ENCODE results near the gene ANO10.
"Not testable (repeated sequence)": the region's sequence is repeated elsewhere in the genome, so short reads cannot be mapped to it uniquely, and the experiment has no call there.

The ANO10 gene

DNA sequence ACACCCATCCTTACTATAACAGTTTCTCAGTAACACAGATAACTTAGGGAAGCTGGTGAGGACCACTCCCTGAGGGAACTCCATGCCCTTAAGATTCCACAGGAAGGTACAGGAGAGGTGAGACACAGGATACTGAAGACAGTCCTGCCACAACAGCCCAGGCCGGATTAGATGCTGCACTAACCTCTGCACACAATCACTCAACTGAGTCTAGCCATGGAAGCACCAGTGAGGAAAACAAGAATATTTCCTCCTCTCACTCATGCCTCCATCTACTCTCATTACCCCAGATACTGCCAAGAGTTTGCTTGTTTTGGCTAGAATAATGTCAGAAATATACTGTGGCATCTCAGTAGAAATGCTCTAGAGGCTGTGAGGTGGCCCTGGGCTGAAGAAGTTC is 3.7 kb downstream of the ANO10 start:
- Histone ChIP-seq H3K4me1 (ENCODE audit: insufficient read depth, low read length) (peaks cover 10% of the 10 kb centered on the region), H3K9me3 (ENCODE audit: low read length) (no peaks in the 10 kb centered on the region), H3K27me3 (ENCODE audit: insufficient read depth, low read length) (no peaks in the 10 kb centered on the region), H3K4me3 (ENCODE audit: low read length) (no peak overlapping the region), H2AFZ (ENCODE audit: low read depth, low read length) (no peak overlapping the region), H3K36me3 (ENCODE audit: insufficient read depth, low read length) (no peaks in the 10 kb centered on the region)

DNA sequence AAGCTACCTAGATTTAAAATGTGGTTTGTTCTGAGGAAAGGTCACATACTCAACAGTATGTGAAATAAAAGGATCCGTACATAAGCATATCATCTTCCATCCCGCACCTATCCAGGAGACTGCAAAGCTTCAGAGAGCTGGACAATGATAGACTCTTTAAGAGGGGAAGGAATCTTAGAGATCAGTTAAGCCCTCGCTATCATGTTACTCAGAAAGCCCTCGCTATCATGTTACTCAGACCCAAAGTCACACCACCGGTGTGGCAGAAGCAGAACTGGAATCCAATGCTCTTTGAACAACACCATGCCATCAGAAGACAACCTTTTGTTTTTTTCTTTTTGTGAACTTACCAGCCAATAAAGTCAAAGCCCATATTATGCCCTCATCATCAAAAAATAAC is 5.8 kb downstream of the ANO10 start:
- Histone ChIP-seq H3K27me3 (ENCODE audit: insufficient read depth, low read length) (no peaks in the 10 kb centered on the region), H3K36me3 (ENCODE audit: insufficient read depth, low read length) (no peaks in the 10 kb centered on the region), H2AFZ (ENCODE audit: low read depth, low read length) (no peak overlapping the region), H3K9me3 (ENCODE audit: low read length) (no peaks in the 10 kb centered on the region), H3K4me3 (ENCODE audit: low read length) (no peak overlapping the region), H3K4me1 (ENCODE audit: insufficient read depth, low read length) (peaks cover 7% of the 10 kb centered on the region)

DNA sequence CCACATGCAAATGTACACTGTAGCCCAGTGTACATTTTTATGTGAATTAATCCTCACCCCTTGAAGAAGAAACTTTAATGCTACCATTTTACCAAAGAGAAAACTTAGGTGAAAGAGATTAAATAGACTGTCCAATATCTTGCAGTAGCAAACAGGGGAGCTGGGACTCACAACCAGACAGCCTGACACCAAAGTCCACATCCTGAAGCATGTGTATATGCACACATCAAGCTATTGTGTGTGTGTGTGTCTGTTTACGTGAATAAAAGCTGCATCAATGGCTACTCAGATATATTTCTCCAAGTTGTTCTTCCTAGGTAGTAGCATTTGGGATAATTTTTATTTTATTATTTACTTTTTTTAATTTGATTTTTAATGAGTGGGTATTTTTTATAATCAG is 6.7 kb downstream of the ANO10 start:
- Histone ChIP-seq H3K36me3 (ENCODE audit: insufficient read depth, low read length) (no peaks in the 10 kb centered on the region), H3K9me3 (ENCODE audit: low read length) (no peaks in the 10 kb centered on the region), H3K4me1 (ENCODE audit: insufficient read depth, low read length) (peaks cover 3% of the 10 kb centered on the region), H2AFZ (ENCODE audit: low read depth, low read length) (no peak overlapping the region), H3K27me3 (ENCODE audit: insufficient read depth, low read length) (no peaks in the 10 kb centered on the region), H3K4me3 (ENCODE audit: low read length) (no peak overlapping the region)

DNA sequence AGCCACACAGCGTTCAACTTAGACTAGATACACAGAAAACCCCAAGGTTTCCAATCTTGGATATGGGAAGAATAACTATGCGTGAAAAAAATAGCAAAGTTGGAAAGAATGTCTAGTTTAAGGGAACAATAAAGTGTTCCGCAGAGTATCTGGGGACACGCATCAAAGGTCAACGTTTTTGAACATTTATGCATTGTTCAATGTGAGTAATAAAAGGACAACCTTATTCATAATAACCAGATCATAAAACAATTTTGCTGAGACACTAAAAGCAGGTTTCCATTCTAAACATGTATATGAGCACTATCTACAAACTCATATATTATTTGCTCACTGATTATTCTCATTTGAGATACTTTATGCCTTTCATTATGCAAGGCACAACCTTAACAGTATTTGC is 7.8 kb downstream of the ANO10 start:
- Histone ChIP-seq H3K4me3 (ENCODE audit: low read length) (no peak overlapping the region), H3K36me3 (ENCODE audit: insufficient read depth, low read length) (no peaks in the 10 kb centered on the region), H3K9me3 (ENCODE audit: low read length) (no peaks in the 10 kb centered on the region), H3K4me1 (ENCODE audit: insufficient read depth, low read length) (peaks cover 3% of the 10 kb centered on the region), H3K27me3 (ENCODE audit: insufficient read depth, low read length) (no peaks in the 10 kb centered on the region), H2AFZ (ENCODE audit: low read depth, low read length) (no peak overlapping the region)

DNA sequence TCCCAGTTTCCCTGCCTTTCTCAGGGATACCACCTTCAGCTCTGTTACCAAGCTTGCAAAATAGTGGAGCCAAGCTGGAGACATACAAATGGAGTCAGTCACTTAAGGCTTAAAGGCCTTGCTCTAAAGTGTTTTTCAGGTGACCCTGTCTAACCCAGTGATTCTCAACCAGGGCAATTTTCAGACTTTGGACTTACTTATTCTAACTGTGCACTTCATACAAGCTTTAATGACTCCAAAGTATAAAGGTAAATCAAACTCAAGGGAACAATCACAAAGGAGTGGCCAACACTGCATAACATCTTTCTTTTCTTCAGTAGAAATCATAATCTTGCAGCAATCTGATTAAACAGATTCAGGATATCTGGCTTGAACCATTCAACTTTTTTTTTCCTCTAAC is 9.4 kb downstream of the ANO10 start:
- Histone ChIP-seq H2AFZ (ENCODE audit: low read depth, low read length) (no peak overlapping the region), H3K4me1 (ENCODE audit: insufficient read depth, low read length) (peaks cover 3% of the 10 kb centered on the region), H3K9me3 (ENCODE audit: low read length) (no peaks in the 10 kb centered on the region), H3K36me3 (ENCODE audit: insufficient read depth, low read length) (no peaks in the 10 kb centered on the region), H3K27me3 (ENCODE audit: insufficient read depth, low read length) (no peaks in the 10 kb centered on the region), H3K4me3 (ENCODE audit: low read length) (no peak overlapping the region)

DNA sequence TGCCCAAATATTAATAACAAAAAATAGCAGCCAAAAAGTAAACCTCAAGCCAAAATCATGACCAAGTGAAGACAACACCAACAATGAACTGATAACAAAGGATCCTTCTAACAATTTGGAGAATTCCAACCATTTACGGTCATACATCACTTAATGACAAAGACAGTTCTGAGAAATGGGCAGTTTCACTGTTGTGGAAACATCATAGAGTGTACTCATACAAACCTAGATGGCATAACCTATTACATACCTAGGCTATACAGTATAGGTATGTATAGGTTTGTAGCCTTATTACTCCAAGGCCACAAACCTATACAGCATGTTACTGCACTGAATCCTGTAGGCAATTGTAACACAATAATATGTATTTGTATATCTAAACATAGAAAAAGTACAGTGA is 12.4 kb downstream of the ANO10 start:
- no peak overlapping the region for H2AFZ ChIP-seq (ENCODE audit: low read depth, low read length)
- H3K9me3 ChIP-seq (ENCODE audit: low read length): no peaks in the 10 kb centered on the region

DNA sequence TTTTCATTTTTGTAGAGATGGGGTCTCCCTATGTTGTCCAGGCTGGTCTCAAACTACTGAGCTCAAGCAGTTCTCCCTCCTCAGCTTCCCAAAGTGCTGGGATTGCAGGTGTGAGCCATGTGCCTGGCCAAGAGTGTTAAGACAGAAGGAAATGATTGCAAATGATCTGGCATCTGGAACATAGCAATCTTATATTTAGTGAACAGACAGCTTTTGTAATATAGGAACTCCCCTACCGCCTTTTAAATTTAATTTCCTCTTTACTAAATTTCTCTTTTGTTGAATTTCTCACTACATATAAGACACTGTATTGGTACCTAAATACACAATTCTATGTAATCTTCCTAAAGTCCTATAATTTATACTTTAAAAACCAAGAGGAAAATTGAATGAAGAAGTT is 13.1 kb downstream of the ANO10 start:
- Histone ChIP-seq H3K4me3 (ENCODE audit: low read length) (no peak overlapping the region), H3K36me3 (ENCODE audit: insufficient read depth, low read length) (peaks cover 3% of the 10 kb centered on the region), H3K4me1 (ENCODE audit: insufficient read depth, low read length) (peaks cover 11% of the 10 kb centered on the region), H2AFZ (ENCODE audit: low read depth, low read length) (no peak overlapping the region), H3K27me3 (ENCODE audit: insufficient read depth, low read length) (no peaks in the 10 kb centered on the region), H3K9me3 (ENCODE audit: low read length) (no peaks in the 10 kb centered on the region)

More for the DNA sequence above, 12.4 kb downstream of the ANO10 start:
- peaks cover 3% of the 10 kb centered on the region for H3K36me3 ChIP-seq (ENCODE audit: insufficient read depth, low read length)
- H3K4me1 ChIP-seq (ENCODE audit: insufficient read depth, low read length): peaks cover 11% of the 10 kb centered on the region
- no peaks in the 10 kb centered on the region for H3K27me3 ChIP-seq (ENCODE audit: insufficient read depth, low read length)
- no peak overlapping the region for H3K4me3 ChIP-seq (ENCODE audit: low read length)

DNA sequence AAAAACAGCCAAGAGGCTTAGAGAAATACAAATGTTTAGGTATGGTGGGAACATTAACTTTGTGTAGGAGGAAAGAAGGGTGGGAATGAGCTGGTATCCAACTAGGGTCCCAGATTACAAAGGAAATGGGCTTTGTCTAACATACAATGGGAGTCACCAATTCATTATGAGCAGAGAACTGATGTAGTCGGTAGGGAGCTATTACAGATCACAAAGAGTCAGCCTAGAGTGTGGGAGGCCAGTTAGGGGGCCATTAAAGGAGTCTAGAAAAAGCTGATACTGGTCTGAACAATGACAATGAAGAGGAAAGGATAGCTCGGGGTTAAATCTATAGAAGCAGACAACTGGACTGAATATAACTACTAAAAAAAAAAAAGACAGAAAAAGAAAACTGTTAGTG is 15.5 kb downstream of the ANO10 start:
- H3K4me1 ChIP-seq (ENCODE audit: insufficient read depth, low read length): peaks cover 7% of the 10 kb centered on the region
- H3K9me3 ChIP-seq (ENCODE audit: low read length): no peaks in the 10 kb centered on the region
- peaks cover 13% of the 10 kb centered on the region for H3K36me3 ChIP-seq (ENCODE audit: insufficient read depth, low read length)
- H3K4me3 ChIP-seq (ENCODE audit: low read length): no peak overlapping the region
- H2AFZ ChIP-seq (ENCODE audit: low read depth, low read length): no peak overlapping the region
- H3K27me3 ChIP-seq (ENCODE audit: insufficient read depth, low read length): no peaks in the 10 kb centered on the region

DNA sequence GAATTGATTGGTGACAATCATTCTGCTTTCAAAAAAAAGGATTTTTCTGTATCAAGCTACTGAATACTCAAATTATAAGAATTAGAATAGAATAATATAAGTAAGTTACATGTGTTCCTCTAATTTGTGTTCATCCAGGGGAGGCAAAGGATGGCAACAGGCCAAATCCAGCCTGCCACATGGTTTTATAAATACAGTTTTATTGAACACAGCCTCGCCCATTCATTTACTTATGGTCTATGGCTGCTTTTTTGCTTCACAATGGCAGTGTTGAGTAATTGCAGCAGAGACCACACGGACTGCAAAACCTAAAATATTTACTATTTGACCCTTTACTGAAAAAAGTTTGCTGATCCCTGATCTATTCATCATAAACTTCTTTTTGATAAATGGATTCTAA is 21.9 kb downstream of the ANO10 start:
- not testable (repeated sequence) for H3K9me3 ChIP-seq (ENCODE audit: low read length); H3K4me1 ChIP-seq (ENCODE audit: insufficient read depth, low read length); H3K27me3 ChIP-seq (ENCODE audit: insufficient read depth, low read length); H3K4me3 ChIP-seq (ENCODE audit: low read length); H2AFZ ChIP-seq (ENCODE audit: low read depth, low read length)
- peaks cover 22% of the 10 kb centered on the region for H3K36me3 ChIP-seq (ENCODE audit: insufficient read depth, low read length)

DNA sequence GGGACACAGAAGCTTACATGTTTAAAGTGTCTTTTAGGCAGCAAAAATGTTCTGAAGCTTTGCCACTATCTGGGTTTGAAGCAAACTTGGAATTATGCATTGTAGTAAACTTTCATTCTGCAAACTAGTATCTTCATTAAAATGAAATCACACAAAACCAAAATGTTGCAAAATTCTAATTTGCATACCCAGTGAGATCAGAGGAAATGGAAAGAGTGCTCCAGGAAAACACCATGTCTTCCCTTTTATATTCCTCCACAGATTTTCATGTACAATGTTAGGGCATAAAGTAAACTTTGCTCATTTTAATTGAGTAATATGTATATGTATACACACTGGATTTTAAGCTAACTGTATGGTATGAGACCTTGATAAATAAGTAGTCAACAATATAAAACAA is 23.9 kb downstream of the ANO10 start:
- no peaks in the 10 kb centered on the region for H3K27me3 ChIP-seq (ENCODE audit: insufficient read depth, low read length)
- H3K36me3 ChIP-seq (ENCODE audit: insufficient read depth, low read length): peaks cover 17% of the 10 kb centered on the region
- H2AFZ ChIP-seq (ENCODE audit: low read depth, low read length): no peak overlapping the region
- no peaks in the 10 kb centered on the region for H3K4me1 ChIP-seq (ENCODE audit: insufficient read depth, low read length)
- H3K4me3 ChIP-seq (ENCODE audit: low read length): no peak overlapping the region
- peaks cover 2% of the 10 kb centered on the region for H3K9me3 ChIP-seq (ENCODE audit: low read length)

DNA sequence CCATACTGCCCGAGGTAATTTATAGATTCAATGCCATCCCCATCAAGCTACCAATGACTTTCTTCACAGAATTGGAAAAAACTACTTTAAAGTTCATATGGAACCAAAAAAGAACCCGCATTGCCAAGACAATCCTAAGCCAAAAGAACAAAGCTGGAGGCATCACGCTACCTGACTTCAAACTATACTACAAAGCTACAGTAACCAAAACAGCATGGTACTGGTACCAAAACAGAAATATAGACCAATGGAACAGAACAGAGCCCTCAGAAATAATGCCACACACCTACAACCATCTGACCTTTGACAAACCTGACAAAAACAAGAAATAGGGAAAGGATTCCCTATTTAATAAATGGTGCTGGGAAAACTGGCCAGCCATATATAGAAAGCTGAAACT is 25.6 kb downstream of the ANO10 start:
- H3K4me1 ChIP-seq (ENCODE audit: insufficient read depth, low read length); H2AFZ ChIP-seq (ENCODE audit: low read depth, low read length); H3K9me3 ChIP-seq (ENCODE audit: low read length); H3K27me3 ChIP-seq (ENCODE audit: insufficient read depth, low read length); H3K4me3 ChIP-seq (ENCODE audit: low read length): not testable (repeated sequence)
- peaks cover 11% of the 10 kb centered on the region for H3K36me3 ChIP-seq (ENCODE audit: insufficient read depth, low read length)

DNA sequence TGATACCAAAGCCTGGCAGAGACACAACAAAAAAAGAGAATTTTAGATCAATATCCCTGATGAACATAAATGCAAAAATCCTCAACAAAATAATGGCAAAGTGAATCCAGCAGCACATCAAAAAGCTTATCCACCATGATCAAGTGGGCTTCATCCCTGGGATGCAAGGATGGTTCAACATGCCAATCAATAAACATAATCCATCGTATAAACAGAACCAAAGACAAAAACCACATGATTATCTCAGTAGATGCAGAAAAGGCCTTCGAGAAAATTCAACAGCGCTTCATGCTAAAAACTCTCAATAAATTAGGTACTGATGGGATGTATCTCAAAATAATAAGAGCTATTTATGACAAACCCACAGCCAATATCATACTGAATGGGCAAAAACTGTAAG is 26.5 kb downstream of the ANO10 start:
- H3K9me3 ChIP-seq (ENCODE audit: low read length); H3K4me1 ChIP-seq (ENCODE audit: insufficient read depth, low read length); H3K27me3 ChIP-seq (ENCODE audit: insufficient read depth, low read length); H2AFZ ChIP-seq (ENCODE audit: low read depth, low read length); H3K4me3 ChIP-seq (ENCODE audit: low read length): not testable (repeated sequence)
- H3K36me3 ChIP-seq (ENCODE audit: insufficient read depth, low read length): peaks cover 11% of the 10 kb centered on the region

DNA sequence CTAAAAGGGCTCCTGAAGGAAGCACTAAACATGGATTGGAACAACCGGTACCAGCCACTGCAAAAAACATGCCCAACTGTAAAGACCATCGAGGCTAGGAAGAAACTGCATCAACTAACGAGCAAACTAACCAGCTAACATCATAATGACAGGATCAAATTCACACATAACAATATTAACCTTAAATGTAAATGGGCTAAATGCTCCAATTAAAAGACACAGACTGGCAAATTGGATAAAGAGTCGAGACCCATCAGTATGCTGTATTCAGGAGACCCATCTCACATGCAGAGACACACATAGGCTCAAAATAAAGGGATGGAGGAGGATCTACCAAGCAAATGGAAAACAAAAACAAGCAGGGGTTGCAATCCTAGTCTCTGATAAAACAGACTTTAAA is 28.2 kb downstream of the ANO10 start:
- not testable (repeated sequence) for H3K4me1 ChIP-seq (ENCODE audit: insufficient read depth, low read length); H2AFZ ChIP-seq (ENCODE audit: low read depth, low read length); H3K27me3 ChIP-seq (ENCODE audit: insufficient read depth, low read length); H3K36me3 ChIP-seq (ENCODE audit: insufficient read depth, low read length); H3K4me3 ChIP-seq (ENCODE audit: low read length); H3K9me3 ChIP-seq (ENCODE audit: low read length)

DNA sequence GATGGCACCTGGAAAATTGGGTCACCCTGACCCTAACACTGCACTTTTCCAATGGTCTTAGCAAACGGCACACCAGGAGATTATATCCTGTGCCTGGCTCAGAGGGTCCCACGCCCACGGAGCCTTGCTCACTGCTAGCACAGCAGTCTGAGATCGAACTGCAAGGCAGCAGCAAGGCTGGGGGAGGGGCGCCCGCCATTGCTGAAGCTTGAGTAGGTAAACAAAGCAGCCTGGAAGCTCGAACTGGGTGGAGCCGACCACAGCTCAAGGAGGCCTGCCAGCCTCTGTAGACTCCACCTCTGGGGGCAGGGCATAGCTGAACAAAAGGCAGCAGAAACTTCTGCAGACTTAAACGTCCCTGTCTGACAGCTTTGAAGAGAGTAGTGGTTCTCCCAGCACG is 29.9 kb downstream of the ANO10 start:
- H3K4me3 ChIP-seq (ENCODE audit: low read length); H3K36me3 ChIP-seq (ENCODE audit: insufficient read depth, low read length); H3K27me3 ChIP-seq (ENCODE audit: insufficient read depth, low read length); H3K4me1 ChIP-seq (ENCODE audit: insufficient read depth, low read length); H3K9me3 ChIP-seq (ENCODE audit: low read length); H2AFZ ChIP-seq (ENCODE audit: low read depth, low read length): not testable (repeated sequence)

Measured in neuron (in vitro differentiated cells).